Mesenchymal stem cell (in vitro differentiated cells and primary cell): Measurements from ENCODE around the gene UGT1A9. TPM values are rescaled to one million over a fixed set of nuclear protein-coding genes. Genes with fewer than 3 reads are reported as not detected.
"Not testable (repeated sequence)": the region's sequence is repeated elsewhere in the genome, so short reads cannot be mapped to it uniquely, and the experiment has no call there.

Experiments
- DNase-seq: peaks from one replicate; pipeline ENCODE4 v3.0.0-alpha.2; 2013
- H2AFZ ChIP-seq: one replicate; pipeline ENCODE4 v1.6.1; 2013; ENCODE audit warnings: low read depth, mild to moderate bottlenecking, control low read depth, inconsistent platforms, low read length, moderate library complexity
- H2AK5ac ChIP-seq: 2 replicates; pipeline ENCODE4 v1.6.1; 2013; ENCODE audit warnings: low read length, moderate library complexity, mild to moderate bottlenecking, inconsistent platforms; ENCODE audit not compliant: severe bottlenecking
- H2BK120ac ChIP-seq: one replicate; pipeline ENCODE4 v1.6.1; 2013; ENCODE audit warnings: low read depth, mild to moderate bottlenecking, inconsistent platforms, low read length, moderate library complexity
- H2BK12ac ChIP-seq, 2 experiments: one replicate each; pipeline ENCODE4 v1.6.1; 2013; ENCODE audit warnings: inconsistent platforms in 2 of 2, low read length in 2 of 2, mild to moderate bottlenecking in 2 of 2, moderate library complexity in 2 of 2, control low read depth in 1 of 2
- H2BK15ac ChIP-seq: one replicate; pipeline ENCODE4 v1.6.1; 2013; ENCODE audit warnings: mild to moderate bottlenecking, low read depth, inconsistent platforms; ENCODE audit not compliant: poor library complexity, severe bottlenecking
- H2BK5ac ChIP-seq: 2 replicates; pipeline ENCODE4 v1.6.1; 2013; ENCODE audit warnings: low read depth, mild to moderate bottlenecking, low read length, control low read depth, inconsistent platforms; ENCODE audit not compliant: poor library complexity, severe bottlenecking
- H3K14ac ChIP-seq, 2 experiments: one replicate each; pipeline ENCODE4 v1.6.1; 2013; ENCODE audit warnings: inconsistent platforms in 2 of 2, low read length in 2 of 2, control low read depth in 1 of 2, mild to moderate bottlenecking in 1 of 2, moderate library complexity in 1 of 2
- H3K18ac ChIP-seq, 2 experiments: one replicate each; pipeline ENCODE4 v1.6.1; 2013; ENCODE audit warnings: inconsistent platforms in 2 of 2, low read length in 2 of 2, control low read depth in 1 of 2, low read depth in 1 of 2, mild to moderate bottlenecking in 1 of 2
- H3K23ac ChIP-seq, 2 experiments: one replicate each; pipeline ENCODE4 v1.6.1; 2013; ENCODE audit warnings: inconsistent platforms in 2 of 2, low read length in 2 of 2, mild to moderate bottlenecking in 2 of 2, moderate library complexity in 2 of 2, control low read depth in 1 of 2
- H3K27ac ChIP-seq: 2 replicates; pipeline ENCODE4 v1.5.1; 2013; ENCODE audit warnings: mild to moderate bottlenecking, moderate library complexity, low read length, control low read depth, inconsistent platforms; ENCODE audit not compliant: poor library complexity, severe bottlenecking
- H3K27me3 ChIP-seq, 2 experiments: 2 replicates each; pipeline versions ENCODE4 v1.6.1 to v1.7.0; 2013; ENCODE audit warnings: low read length in 2 of 2, mild to moderate bottlenecking in 2 of 2, moderate library complexity in 2 of 2, control low read depth in 1 of 2, inconsistent platforms in 1 of 2; ENCODE audit not compliant: control insufficient read depth in 1 of 2, insufficient read depth in 1 of 2
- H3K36me3 ChIP-seq, 2 experiments: 2 replicates each; pipeline versions ENCODE4 v1.6.1 to v1.7.0; 2013; ENCODE audit warnings: low read length in 2 of 2, control low read depth in 1 of 2, inconsistent platforms in 1 of 2, low read depth in 1 of 2, mild to moderate bottlenecking in 1 of 2; ENCODE audit not compliant: insufficient read depth in 2 of 2, control insufficient read depth in 1 of 2
- H3K4ac ChIP-seq, 2 experiments: one replicate each; pipeline ENCODE4 v1.6.1; 2013; ENCODE audit warnings: inconsistent platforms in 2 of 2, low read length in 2 of 2, mild to moderate bottlenecking in 2 of 2, moderate library complexity in 2 of 2, control low read depth in 1 of 2, low read depth in 1 of 2
- H3K4me1 ChIP-seq: 2 replicates; pipeline ENCODE4 v1.6.1; 2013; ENCODE audit warnings: low read depth, low read length, control low read depth; ENCODE audit not compliant: control insufficient read depth, insufficient read depth
- H3K4me2 ChIP-seq: 2 replicates; pipeline ENCODE4 v1.6.1; 2013; ENCODE audit warnings: low read length, mild to moderate bottlenecking, inconsistent platforms; ENCODE audit not compliant: poor library complexity, severe bottlenecking
- H3K4me3 ChIP-seq, 2 experiments: 2 replicates each; pipeline versions ENCODE4 v1.5.1 to v1.7.0; 2013; ENCODE audit warnings: low read length in 2 of 2, mild to moderate bottlenecking in 2 of 2, control low read depth in 1 of 2, low read depth in 1 of 2; ENCODE audit not compliant: insufficient read depth in 1 of 2
- H3K79me1 ChIP-seq: replicated peaks from 2 replicates; pipeline ENCODE4 v1.6.1; 2013; ENCODE audit warnings: mild to moderate bottlenecking, control low read depth, low read length, inconsistent platforms; ENCODE audit not compliant: poor library complexity, severe bottlenecking
- H3K9ac ChIP-seq: 2 replicates; pipeline ENCODE4 v1.7.0; 2013; ENCODE audit warnings: mild to moderate bottlenecking, low read length, moderate library complexity
- H3K9me3 ChIP-seq: 2 replicates; pipeline ENCODE4 v1.7.0; 2013; ENCODE audit warnings: mild to moderate bottlenecking, low read length; ENCODE audit not compliant: control insufficient read depth
- H4K8ac ChIP-seq: one replicate; pipeline ENCODE4 v1.6.1; 2013; ENCODE audit warnings: inconsistent platforms, mild to moderate bottlenecking, low read length, moderate library complexity
- H4K91ac ChIP-seq: one replicate; pipeline ENCODE4 v1.6.1; 2013; ENCODE audit warnings: mild to moderate bottlenecking, low read length, inconsistent platforms
- WGBS: methylation state at CpG from one replicate; pipeline ENCODE4 v1.1.7; 2013; ENCODE audit warnings: mixed read lengths; 5-methylcytosine and 5-hydroxymethylcytosine counted together
- polyA plus RNA-seq, 2 experiments: library from polyadenylated mRNA; stranded (reverse); fragments of 200-250 nt; gene quantifications; one replicate each; pipeline ENCODE4 v1.2.3, GENCODE V29; 2013

Gene UGT1A9
- polyA plus RNA-seq (2013, experiment 1 of 2) = not detected
- not detected for polyA plus RNA-seq (2013, experiment 2 of 2)

DNA sequence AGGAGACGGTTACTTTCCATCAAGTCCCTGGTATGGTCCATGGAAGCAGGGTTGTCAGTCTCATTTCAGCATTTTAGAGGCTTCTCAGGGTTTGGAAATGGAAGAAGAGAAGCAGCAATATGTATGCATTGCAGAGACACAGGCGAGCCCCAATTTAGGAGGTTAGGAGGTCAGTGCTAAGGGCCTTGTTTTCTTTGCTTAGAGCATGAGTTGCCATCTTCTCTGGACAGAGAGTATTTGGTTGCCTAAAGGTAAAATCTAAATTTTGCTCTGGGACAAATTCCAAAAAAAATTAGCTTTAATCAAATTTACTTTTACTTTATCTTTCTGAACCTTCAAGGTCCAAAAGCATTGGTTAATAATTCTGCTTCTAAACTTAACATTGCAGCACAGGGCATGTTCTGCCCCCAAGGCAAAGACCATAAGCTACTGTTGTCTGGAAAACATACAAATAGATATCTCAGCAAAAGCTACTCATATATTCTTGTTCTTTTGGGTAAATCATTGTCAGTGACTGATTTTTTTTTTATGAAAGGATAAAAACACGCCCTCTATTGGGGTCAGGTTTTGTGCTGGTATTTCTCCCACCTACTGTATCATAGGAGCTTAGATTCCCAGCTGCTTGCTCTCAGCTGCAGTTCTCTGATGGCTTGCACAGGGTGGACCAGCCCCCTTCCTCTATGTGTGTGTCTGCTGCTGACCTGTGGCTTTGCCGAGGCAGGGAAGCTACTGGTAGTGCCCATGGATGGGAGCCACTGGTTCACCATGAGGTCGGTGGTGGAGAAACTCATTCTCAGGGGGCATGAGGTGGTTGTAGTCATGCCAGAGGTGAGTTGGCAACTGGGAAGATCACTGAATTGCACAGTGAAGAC, at the start of gene UGT1A9:
Gene UGT1A9 (plus strand): TSS at position 609 of the 872 bp plus-strand sequence. CDS start 37 bp downstream, at position 646.
- H3K18ac ChIP-seq = no peak within 1 kb of the TSS
- WGBS = 67% methylated on average over 5 of the region's 5 CpGs

DNA sequence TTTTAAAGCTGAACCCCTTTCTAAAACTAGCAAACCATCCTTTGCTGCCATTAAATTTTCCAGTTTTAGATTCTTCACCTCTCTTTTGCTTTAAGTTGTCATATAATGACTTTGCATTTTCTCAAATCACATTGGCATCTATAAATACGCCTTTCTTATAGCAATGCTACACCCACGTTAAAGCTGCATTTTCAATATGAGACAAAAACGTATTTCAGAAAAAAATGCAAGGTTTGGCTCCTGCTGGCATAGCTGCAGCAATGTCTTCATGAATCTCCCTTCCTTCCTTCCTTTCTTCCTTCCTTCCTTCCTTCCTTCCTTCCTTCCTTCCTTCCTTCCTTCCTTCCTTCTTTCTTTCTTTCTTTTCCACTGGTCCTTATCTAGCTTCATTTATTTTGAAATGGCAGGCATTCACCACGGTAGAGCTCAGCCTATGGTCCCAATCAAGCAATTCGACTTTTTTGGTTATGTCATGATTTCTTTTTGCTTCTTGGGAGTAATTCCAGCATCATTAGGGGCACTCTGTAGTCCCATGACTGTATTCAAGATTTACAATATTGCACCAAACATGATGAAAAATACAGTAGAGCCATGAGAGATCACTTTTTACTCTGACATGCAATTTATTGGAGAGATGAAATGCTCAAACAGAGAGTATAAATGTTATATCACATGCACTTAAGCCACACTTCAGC, 44.2 kb upstream of the UGT1A9 start:
- Histone ChIP-seq H3K4me1 (no peaks in the 10 kb centered on the region), H4K91ac (no peak overlapping the region), H3K27ac (no peak overlapping the region), H3K79me1 (no peaks in the 10 kb centered on the region), H3K9ac (no peak overlapping the region), H3K23ac (no peak overlapping the region), H2AK5ac (no peak overlapping the region), H3K18ac (no peak overlapping the region), H3K36me3 (no peaks in the 10 kb centered on the region), H2AFZ (no peak overlapping the region), H3K27me3 (peaks cover 0 to 8% of the 10 kb centered on the region in 2 experiments), H3K4me3 (no peak overlapping the region), H3K14ac (no peak overlapping the region), H4K8ac (no peak overlapping the region), H2BK5ac (no peak overlapping the region), H2BK15ac (no peak overlapping the region), H2BK12ac (no peak overlapping the region), H3K4ac (no peak overlapping the region), H2BK120ac (no peak overlapping the region), H3K9me3 (peaks cover 18% of the 10 kb centered on the region), H3K4me2 (no peak overlapping the region)
- no peak for DNase-seq
- 26% methylated on average over 5 of the region's 5 CpGs for WGBS

More for the DNA sequence above, at the start of gene UGT1A9:
- Histone ChIP-seq H3K36me3 (no peaks in the 10 kb centered on the region), H3K14ac (no peak within 1 kb of the TSS), H3K27me3 (no peaks in the 10 kb centered on the region), H2BK12ac (no peak within 1 kb of the TSS), H4K91ac (no peak within 1 kb of the TSS), H3K4me1 (no peaks in the 10 kb centered on the region), H2BK15ac (no peak within 1 kb of the TSS), H3K27ac (no peak within 1 kb of the TSS), H4K8ac (no peak within 1 kb of the TSS), H3K79me1 (no peaks in the 10 kb centered on the region), H3K4me2 (no peak within 1 kb of the TSS), H2BK120ac (no peak within 1 kb of the TSS), H3K9me3 (no peaks in the 10 kb centered on the region), H2AFZ (no peak within 1 kb of the TSS), H3K4me3 (no peak within 1 kb of the TSS), H3K23ac (no peak within 1 kb of the TSS), H2AK5ac (no peak within 1 kb of the TSS), H2BK5ac (no peak within 1 kb of the TSS), H3K9ac (no peak within 1 kb of the TSS), H3K4ac (no peak within 1 kb of the TSS)
- DNase-seq = no peak

DNA sequence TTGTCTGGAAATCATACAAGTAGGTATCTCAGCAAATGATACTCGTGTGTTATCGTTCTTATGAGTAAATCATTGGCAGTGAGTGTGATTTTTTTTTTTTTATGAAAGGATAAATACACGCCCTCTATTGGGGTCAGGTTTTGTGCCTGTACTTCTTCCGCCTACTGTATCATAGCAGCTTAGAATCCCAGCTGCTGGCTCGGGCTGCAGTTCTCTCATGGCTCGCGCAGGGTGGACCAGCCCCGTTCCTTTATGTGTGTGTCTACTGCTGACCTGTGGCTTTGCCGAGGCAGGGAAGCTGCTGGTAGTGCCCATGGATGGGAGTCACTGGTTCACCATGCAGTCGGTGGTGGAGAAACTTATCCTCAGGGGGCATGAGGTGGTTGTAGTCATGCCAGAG, 35.4 kb upstream of the UGT1A9 start, which contains the start of gene UGT1A10:
Gene UGT1A10 (plus strand): TSS at position 143 of the 400 bp plus-strand sequence. CDS start 75 bp downstream, at position 218.
- not testable (repeated sequence) for H3K27me3 ChIP-seq, H3K9me3 ChIP-seq, H3K36me3 ChIP-seq, H2BK12ac ChIP-seq, H4K91ac ChIP-seq, H2AK5ac ChIP-seq, H2BK120ac ChIP-seq, H3K14ac ChIP-seq, H3K4me1 ChIP-seq, H3K18ac ChIP-seq, H4K8ac ChIP-seq, H3K4me2 ChIP-seq, H3K9ac ChIP-seq, H2BK5ac ChIP-seq, H3K23ac ChIP-seq, H2BK15ac ChIP-seq, H3K4me3 ChIP-seq, H2AFZ ChIP-seq, H3K4ac ChIP-seq, H3K79me1 ChIP-seq, DNase-seq, H3K27ac ChIP-seq
- 91% methylated on average over 10 of the region's 10 CpGs for WGBS

DNA sequence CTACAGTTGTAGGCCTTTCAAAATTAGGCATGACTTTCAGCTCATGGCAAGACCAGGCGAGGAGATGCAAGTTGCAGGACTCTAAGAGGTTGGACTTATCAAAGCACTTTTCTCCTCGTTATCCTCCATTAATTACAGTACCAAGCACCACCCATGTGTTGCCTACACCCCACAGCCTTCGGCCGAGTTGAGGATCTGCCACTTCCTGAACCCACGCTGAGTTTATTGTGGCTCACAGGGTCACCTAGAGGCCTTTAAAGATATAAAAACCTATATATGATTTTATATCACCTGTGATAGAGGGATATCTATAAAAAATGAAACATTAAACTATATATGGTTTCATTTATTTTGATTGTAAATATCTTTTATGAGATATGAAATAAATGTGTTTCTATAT, 32.9 kb upstream of the UGT1A9 start:
- Histone ChIP-seq H2AK5ac (no peak overlapping the region), H3K27me3 (peaks cover 0 to 15% of the 10 kb centered on the region in 2 experiments), H3K4me2 (no peak overlapping the region), H3K23ac (no peak overlapping the region), H4K8ac (no peak overlapping the region), H3K14ac (no peak overlapping the region), H3K36me3 (no peaks in the 10 kb centered on the region), H4K91ac (no peak overlapping the region), H2AFZ (no peak overlapping the region), H3K4me1 (no peaks in the 10 kb centered on the region), H3K79me1 (no peaks in the 10 kb centered on the region), H3K27ac (no peak overlapping the region), H3K18ac (no peak overlapping the region), H2BK120ac (no peak overlapping the region), H3K9ac (no peak overlapping the region), H2BK15ac (no peak overlapping the region), H3K9me3 (no peaks in the 10 kb centered on the region), H2BK12ac (no peak overlapping the region), H3K4me3 (no peak overlapping the region), H3K4ac (no peak overlapping the region), H2BK5ac (no peak overlapping the region)
- DNase-seq = no peak
- WGBS = 66% methylated on average over 4 of the region's 5 CpGs
